Lung (tissue), 12 donors: Measurements from ENCODE around the gene TRA2B. TPM values are rescaled to one million over a fixed set of nuclear protein-coding genes. Genes with fewer than 3 reads are reported as not detected.

Source experiments
- ATAC-seq: fragments of 200-7000 bp; cut with Tn5 transposase; one replicate; pipeline ENCODE4 v1.9.1; 2020; ENCODE audit warnings: moderate number of reproducible peaks; ENCODE audit not compliant: insufficient read depth, low FRiP score
- DNase-seq, 3 donors: peaks; one replicate each; pipeline ENCODE4 v3.0.0-alpha.2; 2013 to 2017
- H3K27ac ChIP-seq, 2 donors: one replicate each; pipeline ENCODE4 v1.5.1; 2013; ENCODE audit warnings: mild to moderate bottlenecking in 2 of 2, moderate library complexity in 2 of 2, control low read depth in 1 of 2, inconsistent platforms in 1 of 2, low read depth in 1 of 2, low read length in 1 of 2
- H3K27me3 ChIP-seq, 3 donors: one replicate each; pipeline ENCODE4 v1.5.1; 2013; ENCODE audit warnings: low read length in 2 of 3; ENCODE audit not compliant: control insufficient read depth in 3 of 3, insufficient read depth in 3 of 3
- H3K36me3 ChIP-seq, 4 donors: one replicate each; pipeline ENCODE4 v1.5.1; 2013; ENCODE audit warnings: low read length in 4 of 4, mild to moderate bottlenecking in 1 of 4, moderate library complexity in 1 of 4; ENCODE audit not compliant: control insufficient read depth in 4 of 4, insufficient read depth in 4 of 4
- H3K4me1 ChIP-seq, 5 donors: one replicate each; pipeline ENCODE4 v1.5.1; 2013; ENCODE audit warnings: low read length in 5 of 5, mild to moderate bottlenecking in 2 of 5, moderate library complexity in 1 of 5; ENCODE audit not compliant: control insufficient read depth in 5 of 5, insufficient read depth in 5 of 5
- H3K4me3 ChIP-seq: one replicate; pipeline ENCODE4 v1.5.1; 2013; ENCODE audit warnings: mild to moderate bottlenecking, control low read depth, moderate library complexity
- H3K9ac ChIP-seq, 2 donors: one replicate each; pipeline ENCODE4 v1.5.1; 2013; ENCODE audit warnings: low read length in 2 of 2, control low read depth in 1 of 2; ENCODE audit not compliant: insufficient read depth in 1 of 2
- H3K9me3 ChIP-seq, 4 donors: one replicate each; pipeline ENCODE4 v1.5.1; 2013; ENCODE audit warnings: low read length in 3 of 4, mild to moderate bottlenecking in 1 of 4, moderate library complexity in 1 of 4; ENCODE audit not compliant: control insufficient read depth in 4 of 4, insufficient read depth in 3 of 4
- WGBS, 2 donors: extraction: QIAGEN DNeasy Blood & Tissue Kit; methylation state at CpG; one replicate each; pipeline ENCODE4 v1.1.7; 2013; 5-methylcytosine and 5-hydroxymethylcytosine counted together
- polyA plus RNA-seq, 2 donors: library from polyadenylated mRNA; stranded (reverse); fragments of 200-250 nt; gene quantifications; one replicate each; pipeline ENCODE4 v1.2.1, GENCODE V29; 2013
- total RNA-seq, 2 donors: library from RNA; depleted of rRNA in 1 of 2; stranded (reverse); fragments of >200 nt in 1 of 2; gene quantifications; one replicate each; pipeline ENCODE4 v1.2.1, GENCODE V29; 2014 to 2021
- TF ChIP-seq, protein P1 (sequence below): IDR thresholded peaks from 2 replicates; pipeline ENCODE4 v1.5.1; 2012; ENCODE audit warnings: mild to moderate bottlenecking; ENCODE audit errors: control extremely low read depth, extremely low read depth
- donor health status: control.
- donor health status: control.
- donor health status: Bipolar disorder and iron deficiency.
- donor health status: healthy.
- donor health status: DM: yes; HTN: yes; CAD: no.

Gene TRA2B
- total and polyA plus RNA-seq, 4 donors = 61.2 to 263 (median 95.4) TPM

- 37 to 49% methylated on average over 3 of the region's 3 CpGs for WGBS, 2 donors
- no peak for ATAC-seq
- Histone ChIP-seq H3K4me3 (no peak overlapping the region), H3K27ac (no peak overlapping the region), H3K9me3 (no peaks in the 10 kb centered on the region), H3K27me3 (no peaks in the 10 kb centered on the region), H3K36me3 (no peaks in the 10 kb centered on the region), H3K4me1 (no peaks in the 10 kb centered on the region), H3K9ac (no peak overlapping the region)
- TF ChIP-seq, protein P1, sequence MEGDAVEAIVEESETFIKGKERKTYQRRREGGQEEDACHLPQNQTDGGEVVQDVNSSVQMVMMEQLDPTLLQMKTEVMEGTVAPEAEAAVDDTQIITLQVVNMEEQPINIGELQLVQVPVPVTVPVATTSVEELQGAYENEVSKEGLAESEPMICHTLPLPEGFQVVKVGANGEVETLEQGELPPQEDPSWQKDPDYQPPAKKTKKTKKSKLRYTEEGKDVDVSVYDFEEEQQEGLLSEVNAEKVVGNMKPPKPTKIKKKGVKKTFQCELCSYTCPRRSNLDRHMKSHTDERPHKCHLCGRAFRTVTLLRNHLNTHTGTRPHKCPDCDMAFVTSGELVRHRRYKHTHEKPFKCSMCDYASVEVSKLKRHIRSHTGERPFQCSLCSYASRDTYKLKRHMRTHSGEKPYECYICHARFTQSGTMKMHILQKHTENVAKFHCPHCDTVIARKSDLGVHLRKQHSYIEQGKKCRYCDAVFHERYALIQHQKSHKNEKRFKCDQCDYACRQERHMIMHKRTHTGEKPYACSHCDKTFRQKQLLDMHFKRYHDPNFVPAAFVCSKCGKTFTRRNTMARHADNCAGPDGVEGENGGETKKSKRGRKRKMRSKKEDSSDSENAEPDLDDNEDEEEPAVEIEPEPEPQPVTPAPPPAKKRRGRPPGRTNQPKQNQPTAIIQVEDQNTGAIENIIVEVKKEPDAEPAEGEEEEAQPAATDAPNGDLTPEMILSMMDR = no peak
- no peak for DNase-seq
Measured at GRCh38 chr3:185943760-185944106, 5.9 kb upstream of the TRA2B start.

DNA sequence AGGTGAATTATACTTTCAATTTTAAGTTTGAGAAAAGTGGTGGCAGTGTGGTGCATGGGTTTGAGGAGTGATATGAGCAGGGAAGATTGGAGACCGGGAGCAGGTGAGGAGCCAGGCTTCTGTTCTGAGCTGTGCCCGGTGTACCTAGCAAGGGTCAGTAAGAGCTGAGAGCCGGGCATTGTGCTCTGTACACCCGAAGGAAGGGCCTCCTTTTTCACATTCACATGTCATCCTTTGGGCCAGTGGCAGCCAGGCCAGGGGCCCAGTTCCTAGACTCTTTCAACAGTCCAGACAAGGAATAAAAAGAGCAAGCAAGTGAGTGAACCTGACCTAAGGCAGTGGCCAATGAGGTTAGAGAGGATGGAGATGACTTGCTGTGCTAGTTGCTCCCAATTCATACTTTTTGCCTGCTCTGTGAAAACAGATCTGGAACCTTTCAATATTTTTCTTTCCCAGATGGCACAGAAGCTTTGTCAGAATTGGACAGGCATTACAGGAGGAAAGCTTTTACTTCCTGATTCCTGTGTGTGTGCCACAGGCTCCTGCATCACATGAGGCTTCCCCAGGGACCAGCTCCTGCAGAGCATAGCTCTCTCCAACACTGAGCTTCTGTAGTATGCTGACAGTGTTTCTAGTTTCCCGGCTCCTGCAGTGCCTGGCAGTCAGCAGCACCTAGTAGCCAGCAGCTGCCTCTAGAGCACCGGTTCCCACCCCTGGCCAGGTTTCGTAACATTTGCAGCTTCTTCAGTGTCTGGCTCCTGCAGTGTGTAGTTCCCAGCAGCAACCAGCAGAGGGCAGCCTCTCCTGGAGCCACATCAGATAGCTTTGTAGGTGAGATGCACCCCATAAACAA lies 5.3 kb upstream of the TRA2B start:
- H3K4me1 ChIP-seq = no peaks in the 10 kb centered on the region
- no peaks in the 10 kb centered on the region for H3K27me3 ChIP-seq
- peak overlapping the region in 1 of 2 donors; percentile 47 for H3K27ac ChIP-seq
- no peaks in the 10 kb centered on the region for H3K36me3 ChIP-seq
- DNase-seq (peak; percentile 68 to 77 (median 75)), ATAC-seq (peak; percentile 96)
- no peaks in the 10 kb centered on the region for H3K9me3 ChIP-seq
- WGBS, 2 donors = 51 to 53% methylated on average over 7 of the region's 7 CpGs
- no peak overlapping the region for H3K4me3 ChIP-seq
- no peak overlapping the region for H3K9ac ChIP-seq
- TF ChIP-seq, protein P1 = peak; percentile 89

DNA sequence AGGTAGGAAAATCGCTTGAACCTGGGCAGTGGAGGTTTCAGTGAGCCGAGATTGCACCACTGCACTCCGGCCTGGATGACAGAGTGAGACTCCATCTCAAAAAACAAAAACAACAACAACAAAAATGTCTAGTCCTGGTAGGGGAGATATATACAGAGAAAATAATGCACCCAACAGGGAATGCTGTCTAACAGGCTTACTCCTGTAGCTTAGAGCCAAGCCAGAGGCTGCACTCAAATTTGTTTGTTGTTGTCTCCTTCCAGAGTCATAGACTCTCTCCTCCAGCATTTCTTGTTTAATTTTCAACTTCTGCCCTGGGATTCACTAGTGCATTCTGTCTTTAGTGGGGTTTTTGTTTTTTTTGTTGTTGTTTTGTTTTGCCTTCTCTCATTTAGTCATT lies 4.6 kb upstream of the TRA2B start:
- ATAC-seq (no peak), DNase-seq (no peak)
- no peak overlapping the region for H3K27ac ChIP-seq
- TF ChIP-seq, protein P1 = no peak
- no peaks in the 10 kb centered on the region for H3K4me1 ChIP-seq
- WGBS, 2 donors = 91 to 98% methylated on average over 3 of the region's 3 CpGs
- H3K9ac ChIP-seq = no peak overlapping the region
- peaks cover 0 to 4% (median 0%) of the 10 kb centered on the region in 4 donors for H3K36me3 ChIP-seq
- no peak overlapping the region for H3K4me3 ChIP-seq
- H3K9me3 ChIP-seq = no peaks in the 10 kb centered on the region
- no peaks in the 10 kb centered on the region for H3K27me3 ChIP-seq
